Esophagus squamous epithelium (tissue), 4 donors: ENCODE data around the gene CX3CL1.

Source experiments
- CTCF ChIP-seq, 6 experiments: fragments of 450-650 bp in 4 of 6; fragments of 200-600 bp in 2 of 6; sonication (generic) in 2 of 6; IDR thresholded peaks; one replicate each; pipeline ENCODE4 v1.5.1; 2016 to 2019; ENCODE audit warnings: antibody characterized with exemption in 6 of 6, mild to moderate bottlenecking in 4 of 6, moderate library complexity in 4 of 6
- POLR2A ChIP-seq, 4 donors: fragments of 450-650 bp; IDR thresholded peaks; one replicate each; pipeline ENCODE4 v1.6.1; 2017; ENCODE audit warnings: antibody characterized with exemption in 4 of 4, mild to moderate bottlenecking in 4 of 4, moderate library complexity in 3 of 4

- TF ChIP-seq POLR2A (IDR thresholded peaks at IDR 0.05), result no peak
- TF ChIP-seq CTCF (IDR thresholded peaks at IDR 0.05), result peak; percentile 28 to 61 (median 54)
Observed at GRCh38 chr16:57422026-57422944, 50.0 kb downstream of the CX3CL1 start.
